ENCODE measurements around the gene BHLHE23.

The BHLHE23 gene

GRCh38 chr20:62958388-62959100 lies 48.2 kb downstream of the BHLHE23 start:
- no peak for DNase-seq

GRCh38 chr20:62957136-62958117 lies 49.3 kb downstream of the BHLHE23 start:
- no peak for DNase-seq

DNA sequence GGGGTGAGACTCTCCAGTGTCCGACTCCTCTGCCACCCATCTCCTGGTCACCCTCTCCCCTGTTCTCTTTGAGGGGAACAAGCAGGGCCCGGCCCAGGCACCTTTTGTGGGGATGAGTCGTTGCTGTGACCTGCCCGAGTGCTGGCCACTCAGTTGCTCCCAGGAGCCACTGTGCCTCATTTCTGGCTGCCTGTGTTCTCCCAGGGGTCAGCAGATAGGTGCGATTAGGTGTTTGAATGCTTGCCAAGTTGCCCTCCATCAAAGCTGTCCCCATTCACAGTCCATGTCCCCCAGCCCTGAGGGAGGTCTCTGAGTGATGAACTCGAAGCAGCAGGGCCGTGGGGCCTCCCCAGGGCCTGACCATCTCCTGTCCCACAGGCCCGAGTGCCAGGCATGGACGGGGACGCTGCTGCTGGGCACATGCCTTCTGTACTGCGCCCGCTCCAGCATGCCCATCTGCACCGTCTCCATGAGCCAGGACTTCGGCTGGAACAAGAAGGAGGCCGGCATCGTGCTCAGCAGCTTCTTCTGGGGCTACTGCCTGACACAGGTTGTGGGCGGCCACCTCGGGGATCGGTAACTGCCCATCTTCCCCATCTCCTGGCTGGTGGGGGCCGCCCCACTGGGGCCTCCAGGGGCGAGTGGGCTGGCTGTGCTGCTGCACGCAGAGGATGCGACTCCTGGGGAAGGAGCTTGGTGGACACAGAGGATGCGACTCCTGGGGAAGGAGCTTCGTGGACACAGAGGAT lies 50.2 kb downstream of the BHLHE23 start:
- DNase-seq = no peak

Measured in activated T-cell treated with anti-CD3 and anti-CD28 coated beads, Interleukin-2, amount 50 U/mL, for 48 hours (primary cell).